ENCODE data around the gene ANGPTL2. TPM values are rescaled to one million over a fixed set of nuclear protein-coding genes. Genes with fewer than 3 reads are reported as not detected.
"Not testable (repeated sequence)": the region's sequence is repeated elsewhere in the genome, so short reads cannot be mapped to it uniquely, and the experiment has no call there.

Gene ANGPTL2
- total RNA-seq, 1 donor from 2014 or later = 20.6 TPM

DNA sequence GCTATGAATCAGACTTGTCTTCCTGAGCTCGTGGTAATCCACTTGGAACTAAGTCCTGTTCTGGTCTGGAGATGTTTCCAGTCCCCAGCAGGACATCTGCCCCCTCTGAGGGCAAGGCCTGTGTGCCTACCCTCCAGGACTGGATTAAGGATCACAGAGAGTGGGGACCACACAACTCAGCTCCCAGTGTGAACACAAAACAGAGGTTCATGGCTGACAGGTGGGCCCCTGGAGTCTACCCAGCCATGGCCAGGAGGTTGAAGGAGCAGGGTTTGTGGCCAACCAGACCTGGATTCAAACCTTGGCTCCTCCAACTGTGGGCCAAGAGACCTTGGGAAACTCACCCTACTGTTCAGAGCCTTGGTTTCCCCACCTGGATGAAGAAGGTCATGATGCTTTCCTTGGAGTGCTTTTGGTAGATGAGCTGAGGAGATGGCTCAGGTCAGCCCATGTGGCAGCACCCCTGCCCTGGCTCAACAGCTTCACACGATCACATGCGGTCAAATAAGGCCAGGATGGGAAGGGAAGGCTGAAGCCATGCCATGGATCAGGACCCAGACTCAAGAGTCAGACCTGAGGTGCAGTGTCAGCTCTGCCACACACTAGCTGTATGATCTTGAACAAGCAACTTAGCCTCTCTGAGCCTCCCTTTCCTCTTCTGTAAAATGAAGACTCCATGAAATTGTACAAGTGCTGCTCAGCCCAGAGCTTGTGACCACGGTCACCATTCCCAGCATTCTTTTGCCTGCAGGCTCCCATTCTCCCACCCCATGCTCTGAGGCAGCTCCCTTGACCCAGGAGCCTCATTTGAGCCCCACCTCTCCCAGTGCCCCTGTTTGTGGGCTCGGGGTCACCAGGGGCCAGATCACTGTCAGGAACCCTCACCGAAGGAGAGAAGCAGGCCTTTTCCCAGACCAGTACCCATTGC, 27.3 kb upstream of the ANGPTL2 start:
- DNase-seq (ENCODE audit: extremely low spot score, unreplicated experiment) = no peak
- no peak overlapping the region for H3K27ac Mint-ChIP-seq

DNA sequence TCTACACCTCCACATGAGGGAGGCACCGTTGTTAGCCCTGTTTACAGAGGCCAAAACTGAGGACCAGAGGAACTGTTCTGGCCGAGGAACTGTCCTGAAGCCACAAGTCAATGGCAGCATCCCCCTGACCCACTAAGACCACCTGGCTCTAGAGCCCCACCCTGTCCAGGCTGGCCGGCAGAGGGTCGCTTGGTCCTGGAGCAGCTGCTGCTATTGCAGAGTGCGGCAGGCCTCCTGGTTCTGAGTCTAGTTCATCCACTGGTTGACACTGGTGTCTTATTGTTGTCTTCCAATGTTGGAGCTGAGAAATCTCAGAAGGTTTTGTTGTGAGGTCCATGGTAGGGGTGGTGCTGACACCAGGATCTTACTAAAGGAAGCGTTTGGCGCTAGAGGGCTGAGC, 26.6 kb upstream of the ANGPTL2 start:
- Mint-ChIP-seq H3K36me3 (no peaks in the 10 kb centered on the region), H3K4me1 (ENCODE audit: unreplicated experiment) (no peaks in the 10 kb centered on the region), H3K27ac (no peak overlapping the region), H3K27me3 (no peaks in the 10 kb centered on the region), H3K9me3 (no peaks in the 10 kb centered on the region), H3K4me3 (no peak overlapping the region)
- TF ChIP-seq, protein P1, sequence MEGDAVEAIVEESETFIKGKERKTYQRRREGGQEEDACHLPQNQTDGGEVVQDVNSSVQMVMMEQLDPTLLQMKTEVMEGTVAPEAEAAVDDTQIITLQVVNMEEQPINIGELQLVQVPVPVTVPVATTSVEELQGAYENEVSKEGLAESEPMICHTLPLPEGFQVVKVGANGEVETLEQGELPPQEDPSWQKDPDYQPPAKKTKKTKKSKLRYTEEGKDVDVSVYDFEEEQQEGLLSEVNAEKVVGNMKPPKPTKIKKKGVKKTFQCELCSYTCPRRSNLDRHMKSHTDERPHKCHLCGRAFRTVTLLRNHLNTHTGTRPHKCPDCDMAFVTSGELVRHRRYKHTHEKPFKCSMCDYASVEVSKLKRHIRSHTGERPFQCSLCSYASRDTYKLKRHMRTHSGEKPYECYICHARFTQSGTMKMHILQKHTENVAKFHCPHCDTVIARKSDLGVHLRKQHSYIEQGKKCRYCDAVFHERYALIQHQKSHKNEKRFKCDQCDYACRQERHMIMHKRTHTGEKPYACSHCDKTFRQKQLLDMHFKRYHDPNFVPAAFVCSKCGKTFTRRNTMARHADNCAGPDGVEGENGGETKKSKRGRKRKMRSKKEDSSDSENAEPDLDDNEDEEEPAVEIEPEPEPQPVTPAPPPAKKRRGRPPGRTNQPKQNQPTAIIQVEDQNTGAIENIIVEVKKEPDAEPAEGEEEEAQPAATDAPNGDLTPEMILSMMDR (conservative IDR thresholded peaks at IDR 0.05) = no peak
- no peak for DNase-seq (ENCODE audit: extremely low spot score, unreplicated experiment)

More for the DNA sequence above, 27.3 kb upstream of the ANGPTL2 start:
- H3K9me3 Mint-ChIP-seq = no peaks in the 10 kb centered on the region
- H3K36me3 Mint-ChIP-seq = no peaks in the 10 kb centered on the region
- TF ChIP-seq, protein P1 (conservative IDR thresholded peaks at IDR 0.05) = no peak
- no peaks in the 10 kb centered on the region for H3K27me3 Mint-ChIP-seq
- H3K4me3 Mint-ChIP-seq = no peak overlapping the region
- peaks cover 4% of the 10 kb centered on the region for H3K4me1 Mint-ChIP-seq (ENCODE audit: unreplicated experiment)

DNA sequence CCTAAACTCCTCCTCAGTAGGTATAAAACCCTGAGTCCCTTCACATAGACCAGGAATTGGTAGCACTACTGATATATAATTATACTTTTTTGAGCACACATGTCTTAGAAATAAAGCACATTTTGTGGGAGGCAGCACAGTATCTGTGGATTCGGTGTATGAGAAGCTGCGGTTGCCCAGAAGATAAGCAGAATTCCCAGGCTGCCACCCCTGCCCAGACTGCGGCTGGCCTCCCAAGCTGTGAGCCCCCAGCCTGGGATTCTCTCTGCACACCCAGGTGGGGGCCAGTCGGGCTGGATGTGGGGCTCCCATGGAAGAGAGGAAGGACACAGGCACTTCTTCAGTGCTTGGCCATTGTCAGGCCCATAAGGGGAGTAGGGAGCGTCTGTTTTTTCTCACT, 25.6 kb upstream of the ANGPTL2 start:
- Mint-ChIP-seq H3K27ac (no peak overlapping the region), H3K27me3 (no peaks in the 10 kb centered on the region), H3K9me3 (no peaks in the 10 kb centered on the region), H3K36me3 (no peaks in the 10 kb centered on the region), H3K4me3 (no peak overlapping the region), H3K4me1 (ENCODE audit: unreplicated experiment) (peaks cover 3% of the 10 kb centered on the region)
- no peak for DNase-seq (ENCODE audit: extremely low spot score, unreplicated experiment)
- TF ChIP-seq, protein P1 (conservative IDR thresholded peaks at IDR 0.05) = no peak

DNA sequence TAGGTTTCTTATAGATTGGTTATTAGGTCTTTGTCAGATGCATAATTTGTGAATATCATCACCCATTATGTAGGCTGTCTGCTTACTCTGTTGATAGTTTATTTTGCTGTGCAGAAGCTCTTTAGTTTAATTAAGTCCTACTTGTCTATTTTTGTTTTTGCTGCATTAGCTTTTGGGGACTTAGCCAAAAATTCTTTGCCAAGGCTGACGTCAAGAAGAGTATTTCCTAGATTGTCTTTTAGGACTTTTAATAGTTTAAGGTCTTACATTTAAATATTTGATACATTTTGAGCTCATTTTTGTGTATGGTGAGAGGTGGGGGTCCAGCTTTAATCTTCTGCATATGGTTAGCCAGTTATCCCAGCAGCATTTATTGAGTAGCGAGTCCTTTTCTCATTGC, 24.8 kb upstream of the ANGPTL2 start:
- no peak overlapping the region for H3K4me3 Mint-ChIP-seq
- no peaks in the 10 kb centered on the region for H3K9me3 Mint-ChIP-seq
- H3K27ac Mint-ChIP-seq = no peak overlapping the region
- TF ChIP-seq, protein P1 (conservative IDR thresholded peaks at IDR 0.05) = no peak
- no peaks in the 10 kb centered on the region for H3K27me3 Mint-ChIP-seq
- DNase-seq (ENCODE audit: extremely low spot score, unreplicated experiment) = no peak
- H3K4me1 Mint-ChIP-seq (ENCODE audit: unreplicated experiment) = peaks cover 3% of the 10 kb centered on the region
- no peaks in the 10 kb centered on the region for H3K36me3 Mint-ChIP-seq

DNA sequence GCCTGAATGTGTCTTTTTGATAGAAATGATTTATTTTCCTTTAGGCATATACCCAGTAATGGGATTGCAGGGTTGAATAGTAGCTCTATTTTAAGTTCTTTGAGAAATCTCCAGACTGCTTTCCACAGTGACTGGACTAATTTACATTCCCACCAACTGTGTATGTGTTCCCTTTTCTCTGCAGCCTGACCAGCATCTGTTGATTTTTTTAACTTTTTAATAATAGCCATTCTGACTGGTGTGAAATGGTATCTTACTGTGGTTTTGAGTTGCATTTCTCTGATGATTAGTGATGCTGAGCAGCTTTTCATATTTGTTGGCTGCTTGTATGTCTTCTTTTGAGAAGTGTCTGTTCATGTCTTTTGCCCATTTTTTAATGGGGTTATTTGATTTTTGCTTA, 24.4 kb upstream of the ANGPTL2 start:
- not testable (repeated sequence) for H3K4me1 Mint-ChIP-seq (ENCODE audit: unreplicated experiment); H3K36me3 Mint-ChIP-seq; H3K27me3 Mint-ChIP-seq; H3K4me3 Mint-ChIP-seq; DNase-seq (ENCODE audit: extremely low spot score, unreplicated experiment); H3K9me3 Mint-ChIP-seq; H3K27ac Mint-ChIP-seq

DNA sequence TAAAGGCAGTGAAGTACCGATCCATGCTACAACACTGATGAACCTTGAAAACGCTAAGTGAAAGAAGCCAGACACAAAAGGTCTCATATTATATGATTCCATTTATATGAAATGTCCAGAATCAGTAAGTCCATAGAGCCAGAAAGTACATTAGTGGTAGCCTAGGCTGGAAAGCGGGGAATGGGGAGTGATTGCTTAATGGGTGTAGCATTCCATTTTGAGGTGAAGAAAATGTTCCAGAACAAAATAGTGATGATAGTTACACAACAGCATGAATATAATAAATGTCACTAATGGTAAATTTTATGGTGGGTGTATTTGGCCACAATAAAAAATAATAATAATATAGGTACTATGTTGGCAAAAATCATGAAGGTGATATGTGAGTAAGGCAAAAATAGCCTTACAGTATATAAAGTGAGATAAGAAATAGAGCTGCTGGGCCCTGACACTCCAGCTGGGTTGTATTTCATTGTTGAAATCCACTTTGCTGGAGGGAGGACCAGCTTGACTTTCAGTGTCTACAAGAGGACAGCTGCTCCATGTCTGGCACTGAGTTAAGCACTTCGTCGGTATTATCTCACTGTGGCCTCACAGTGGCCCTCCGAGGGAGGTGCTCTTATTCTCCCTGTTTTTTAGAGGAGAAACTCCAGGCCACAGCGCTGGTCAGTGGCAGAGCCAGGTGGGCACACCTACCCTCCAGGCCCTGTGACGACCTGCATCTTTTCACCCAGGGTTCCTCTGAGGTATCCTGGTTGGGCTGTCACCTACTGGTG, 22.4 kb upstream of the ANGPTL2 start:
- no peak for DNase-seq (ENCODE audit: extremely low spot score, unreplicated experiment)
- Mint-ChIP-seq H3K27ac (no peak overlapping the region), H3K36me3 (no peaks in the 10 kb centered on the region), H3K4me1 (ENCODE audit: unreplicated experiment) (peaks cover 3% of the 10 kb centered on the region), H3K4me3 (no peak overlapping the region), H3K27me3 (no peaks in the 10 kb centered on the region), H3K9me3 (no peaks in the 10 kb centered on the region)
- TF ChIP-seq, protein P1 (conservative IDR thresholded peaks at IDR 0.05) = no peak
